ENCODE results near the gene IKZF1. TPM values are rescaled to one million over a fixed set of nuclear protein-coding genes. Genes with fewer than 3 reads are reported as not detected.

Gene IKZF1
- total and polyA plus RNA-seq, 12 donors = 0.98 to 31.5 (median 9.4) TPM

GRCh38 chr7:50267525-50268041 lies 36.9 kb upstream of the IKZF1 start:
- Histone ChIP-seq H3K27me3 (no peaks in the 10 kb centered on the region), H3K9me3 (replicated peaks in 1 of 3) (no peaks in the 10 kb centered on the region), H3K36me3 (replicated peaks in 1 of 2) (no peaks in the 10 kb centered on the region), H3K4me1 (replicated peaks in 1 of 2) (no peaks in the 10 kb centered on the region), H3K27ac (no peak overlapping the region), H3K4me3 (no peak overlapping the region)
- intact Hi-C loops (cut with DNase I) = no loop called here
- 54 to 78% (median 65%) methylated on average over 2 of the region's 2 CpGs for WGBS, 4 donors
- no peak for TF ChIP-seq POLR2A (IDR thresholded peaks at IDR 0.05)
- TF ChIP-seq, protein P1, sequence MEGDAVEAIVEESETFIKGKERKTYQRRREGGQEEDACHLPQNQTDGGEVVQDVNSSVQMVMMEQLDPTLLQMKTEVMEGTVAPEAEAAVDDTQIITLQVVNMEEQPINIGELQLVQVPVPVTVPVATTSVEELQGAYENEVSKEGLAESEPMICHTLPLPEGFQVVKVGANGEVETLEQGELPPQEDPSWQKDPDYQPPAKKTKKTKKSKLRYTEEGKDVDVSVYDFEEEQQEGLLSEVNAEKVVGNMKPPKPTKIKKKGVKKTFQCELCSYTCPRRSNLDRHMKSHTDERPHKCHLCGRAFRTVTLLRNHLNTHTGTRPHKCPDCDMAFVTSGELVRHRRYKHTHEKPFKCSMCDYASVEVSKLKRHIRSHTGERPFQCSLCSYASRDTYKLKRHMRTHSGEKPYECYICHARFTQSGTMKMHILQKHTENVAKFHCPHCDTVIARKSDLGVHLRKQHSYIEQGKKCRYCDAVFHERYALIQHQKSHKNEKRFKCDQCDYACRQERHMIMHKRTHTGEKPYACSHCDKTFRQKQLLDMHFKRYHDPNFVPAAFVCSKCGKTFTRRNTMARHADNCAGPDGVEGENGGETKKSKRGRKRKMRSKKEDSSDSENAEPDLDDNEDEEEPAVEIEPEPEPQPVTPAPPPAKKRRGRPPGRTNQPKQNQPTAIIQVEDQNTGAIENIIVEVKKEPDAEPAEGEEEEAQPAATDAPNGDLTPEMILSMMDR (IDR thresholded peaks at IDR 0.05) = no peak
- no peak for DNase-seq

DNA sequence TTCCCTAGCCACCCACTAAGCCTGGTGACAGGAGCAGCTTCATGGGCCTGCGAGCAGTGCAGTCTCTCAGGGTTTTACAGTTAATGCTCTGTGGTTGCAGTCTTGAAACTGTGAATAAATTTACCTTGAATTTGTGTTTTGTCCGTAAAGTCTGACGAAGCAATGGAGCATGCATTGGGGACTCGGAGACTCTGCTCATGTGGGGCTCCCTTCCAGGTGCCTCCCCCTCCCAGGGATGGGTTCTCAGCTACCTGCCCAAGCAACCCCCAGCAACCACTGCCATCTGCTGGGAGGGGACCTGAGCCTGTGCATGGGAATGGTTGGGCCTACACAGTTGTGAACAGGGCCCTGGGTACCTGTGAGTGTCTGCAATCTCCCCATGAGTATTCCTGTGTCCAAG lies 36.3 kb upstream of the IKZF1 start:
- no peak for DNase-seq
- intact Hi-C loops (cut with DNase I) = no loop called here
- H3K36me3 ChIP-seq (replicated peaks in 1 of 2) = no peaks in the 10 kb centered on the region
- H3K27me3 ChIP-seq = no peaks in the 10 kb centered on the region
- TF ChIP-seq, protein P1 (IDR thresholded peaks at IDR 0.05) = no peak
- no peak for TF ChIP-seq POLR2A (IDR thresholded peaks at IDR 0.05)
- WGBS, 4 donors = 82 to 87% (median 85%) methylated on average over 4 of the region's 4 CpGs
- no peaks in the 10 kb centered on the region for H3K4me1 ChIP-seq (replicated peaks in 1 of 2)
- no peaks in the 10 kb centered on the region for H3K9me3 ChIP-seq (replicated peaks in 1 of 3)
- no peak overlapping the region for H3K27ac ChIP-seq
- H3K4me3 ChIP-seq = no peak overlapping the region

- 75 to 94% (median 81%) methylated on average over 3 of the region's 3 CpGs for WGBS, 4 donors
- no peak overlapping the region for H3K27ac ChIP-seq
- H3K4me1 ChIP-seq (replicated peaks in 1 of 2) = no peaks in the 10 kb centered on the region
Measured at GRCh38 chr7:50268990-50269389, 35.5 kb upstream of the IKZF1 start.

GRCh38 chr7:50270531-50271018 lies 33.9 kb upstream of the IKZF1 start:
- no peaks in the 10 kb centered on the region for H3K36me3 ChIP-seq (replicated peaks in 1 of 2)
- intact Hi-C loops (cut with DNase I) = no loop called here
- WGBS, 4 donors = 66 to 76% (median 73%) methylated on average over 5 of the region's 5 CpGs

More at GRCh38 chr7:50268990-50269389, 35.5 kb upstream of the IKZF1 start:
- no peaks in the 10 kb centered on the region for H3K36me3 ChIP-seq (replicated peaks in 1 of 2)
- H3K4me3 ChIP-seq = no peak overlapping the region
- no peak for TF ChIP-seq POLR2A (IDR thresholded peaks at IDR 0.05)
- TF ChIP-seq, protein P1 (IDR thresholded peaks at IDR 0.05) = no peak
- H3K27me3 ChIP-seq = no peaks in the 10 kb centered on the region
- H3K9me3 ChIP-seq (replicated peaks in 1 of 3) = no peaks in the 10 kb centered on the region
- DNase-seq = no peak
- intact Hi-C loops (cut with DNase I) = no loop called here

More at GRCh38 chr7:50270531-50271018, 33.9 kb upstream of the IKZF1 start:
- H3K27ac ChIP-seq = no peak overlapping the region
- no peaks in the 10 kb centered on the region for H3K9me3 ChIP-seq (replicated peaks in 1 of 3)
- H3K4me3 ChIP-seq = no peak overlapping the region
- TF ChIP-seq, protein P1 (IDR thresholded peaks at IDR 0.05) = no peak
- no peak for TF ChIP-seq POLR2A (IDR thresholded peaks at IDR 0.05)
- no peaks in the 10 kb centered on the region for H3K4me1 ChIP-seq (replicated peaks in 1 of 2)
- H3K27me3 ChIP-seq = no peaks in the 10 kb centered on the region
- no peak for DNase-seq

Data from adrenal gland (tissue), 12 donors.